Measurements from ENCODE around the gene CFAP221. TPM values are rescaled to one million over a fixed set of nuclear protein-coding genes. Genes with fewer than 3 reads are reported as not detected.

The CFAP221 gene
- total RNA-seq, 1 experiment from 2014 or later = 1.0 TPM

GRCh38 chr2:119645173-119645855 is 101.1 kb downstream of the CFAP221 start:
- DNase-seq (ENCODE audit: low spot score) = no peak

- DNase-seq (ENCODE audit: low spot score) = no peak
Observed at GRCh38 chr2:119646149-119646548, 101.9 kb downstream of the CFAP221 start.

DNA sequence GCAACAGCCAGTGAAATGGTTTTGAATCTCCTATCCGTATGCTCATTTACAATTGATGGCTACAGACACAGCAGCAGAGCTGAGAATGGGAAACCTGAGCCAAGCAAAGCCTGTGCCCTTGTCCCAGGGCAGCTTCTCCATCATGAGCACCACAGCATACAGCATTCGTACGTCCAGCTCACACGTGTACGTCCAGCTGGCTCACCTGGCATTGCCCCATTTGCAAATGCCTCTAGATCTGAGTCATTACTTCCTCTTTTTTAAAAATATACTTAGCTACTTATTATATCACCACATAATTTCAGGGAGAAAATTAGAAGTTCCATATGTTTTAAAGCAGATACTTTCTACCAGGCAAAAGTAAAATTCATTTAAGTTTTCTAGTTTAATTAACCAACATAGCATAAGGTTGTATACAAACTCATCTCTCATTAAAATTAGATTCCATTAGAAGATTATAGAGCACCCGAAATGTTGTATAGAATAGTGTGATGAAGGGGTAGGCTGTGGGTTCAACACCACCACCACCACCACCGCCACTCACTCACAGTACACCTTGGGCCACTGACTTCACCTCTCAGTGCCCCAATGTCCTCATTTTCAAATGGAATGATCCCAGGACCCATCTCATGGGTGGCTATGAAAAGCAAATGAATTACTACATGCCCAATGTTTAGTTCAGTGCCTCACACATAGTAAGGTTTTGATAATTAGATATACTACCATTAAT is 103.4 kb downstream of the CFAP221 start:
- no peak for DNase-seq (ENCODE audit: low spot score)

DNA sequence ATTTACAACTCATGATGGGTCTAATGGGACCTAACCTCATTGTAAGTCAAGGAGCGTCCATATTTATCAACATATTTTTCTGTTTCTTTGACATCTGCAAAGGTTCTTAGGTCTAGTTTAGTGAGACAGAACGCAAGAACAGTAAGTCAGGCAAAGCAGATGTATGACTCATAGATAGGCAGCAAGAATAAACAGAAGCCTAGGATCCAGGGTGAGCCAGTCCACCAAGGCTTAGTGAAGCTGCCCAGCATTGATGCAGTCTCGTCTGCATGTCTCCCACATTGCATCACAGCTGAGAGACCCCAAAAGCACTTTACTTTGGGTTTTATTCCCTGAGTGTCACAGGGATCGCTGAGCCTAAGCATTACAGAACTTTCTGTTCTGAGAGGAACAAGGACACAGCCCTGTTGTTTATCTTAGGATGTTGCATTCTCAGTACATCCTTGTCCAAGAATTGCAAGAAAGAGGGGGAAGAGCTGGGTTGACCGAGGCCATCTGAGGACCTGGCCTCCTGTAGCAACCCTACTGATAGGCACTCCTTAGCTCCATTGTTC is 105.2 kb downstream of the CFAP221 start:
- peak; percentile 29 for DNase-seq (ENCODE audit: low spot score)

GRCh38 chr2:119650206-119650605 is 106.0 kb downstream of the CFAP221 start:
- DNase-seq (ENCODE audit: low spot score) = no peak

DNA sequence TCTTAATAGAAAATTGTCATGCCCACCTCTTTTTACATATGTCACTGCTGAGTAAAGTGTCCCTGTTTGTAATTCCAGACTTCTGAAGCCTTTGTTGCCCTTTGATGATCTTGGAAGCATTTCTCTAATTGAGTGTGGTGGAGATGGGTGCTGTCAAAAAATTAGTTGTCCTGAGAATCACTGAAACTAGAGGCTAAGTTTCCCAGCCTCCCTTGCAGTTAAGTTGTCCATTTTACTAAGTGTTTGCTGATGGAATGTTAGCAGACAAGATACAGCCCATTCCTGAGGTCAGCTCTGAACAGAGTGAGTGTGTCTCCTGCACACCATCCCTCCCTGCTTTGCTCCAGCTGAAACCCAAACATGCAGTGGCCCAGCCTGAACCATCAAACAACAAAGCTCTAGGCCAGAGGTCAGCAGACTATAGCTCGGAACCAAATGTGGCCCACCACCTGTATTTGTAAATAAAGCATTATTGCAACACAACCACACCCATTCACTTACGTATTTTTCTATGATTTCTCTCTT is 106.7 kb downstream of the CFAP221 start:
- no peak for DNase-seq (ENCODE audit: low spot score)

DNA sequence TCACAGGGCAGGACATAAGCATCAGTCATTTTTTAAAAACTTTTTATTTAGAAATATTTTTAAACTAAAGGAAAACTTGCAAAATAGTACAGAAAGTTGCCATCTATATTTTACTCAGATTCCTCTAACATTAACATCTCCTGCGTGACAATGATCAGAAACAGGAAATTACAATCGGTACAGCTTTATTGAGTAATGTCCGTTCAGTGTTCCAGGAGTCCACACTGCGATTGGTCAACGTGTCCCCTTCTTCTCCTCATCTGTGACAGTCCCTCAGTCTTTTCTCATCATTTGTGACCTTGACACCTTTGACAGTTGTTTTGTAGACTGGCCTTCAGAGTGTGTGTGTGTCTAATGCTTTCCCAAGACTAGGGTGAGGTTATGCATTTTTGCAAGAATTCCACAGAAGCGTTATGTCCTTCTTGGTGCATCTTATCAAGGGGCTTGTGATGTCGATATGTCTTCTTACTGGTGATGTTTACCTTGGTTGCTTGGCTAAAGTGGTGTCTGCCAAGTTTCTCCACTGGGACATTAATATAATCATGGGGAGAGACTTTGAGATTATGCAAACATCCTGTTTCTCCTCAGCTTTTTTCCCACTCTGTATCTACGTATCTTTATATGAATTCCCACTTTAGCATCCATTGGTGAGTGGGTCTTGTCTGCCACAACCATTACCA is 113.4 kb downstream of the CFAP221 start:
- DNase-seq (ENCODE audit: low spot score) = no peak

GRCh38 chr2:119659601-119660342 is 115.5 kb downstream of the CFAP221 start:
- DNase-seq (ENCODE audit: low spot score) = no peak

DNA sequence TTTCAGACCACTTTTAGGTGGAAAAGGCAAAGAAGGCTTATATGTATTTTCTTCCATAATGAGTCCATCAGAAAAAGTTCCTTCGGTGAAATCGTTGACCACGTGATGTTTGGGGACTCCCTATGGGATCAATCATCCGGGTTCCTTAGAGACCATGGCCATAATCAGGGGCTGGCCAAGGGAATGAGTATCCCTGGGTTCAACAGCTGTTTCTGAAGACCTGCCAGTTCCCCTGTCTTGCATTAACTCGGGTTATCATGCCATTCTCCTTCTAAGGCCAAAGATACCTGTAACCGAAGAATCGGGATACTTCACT is 116.1 kb downstream of the CFAP221 start:
- DNase-seq (ENCODE audit: low spot score) = no peak

DNA sequence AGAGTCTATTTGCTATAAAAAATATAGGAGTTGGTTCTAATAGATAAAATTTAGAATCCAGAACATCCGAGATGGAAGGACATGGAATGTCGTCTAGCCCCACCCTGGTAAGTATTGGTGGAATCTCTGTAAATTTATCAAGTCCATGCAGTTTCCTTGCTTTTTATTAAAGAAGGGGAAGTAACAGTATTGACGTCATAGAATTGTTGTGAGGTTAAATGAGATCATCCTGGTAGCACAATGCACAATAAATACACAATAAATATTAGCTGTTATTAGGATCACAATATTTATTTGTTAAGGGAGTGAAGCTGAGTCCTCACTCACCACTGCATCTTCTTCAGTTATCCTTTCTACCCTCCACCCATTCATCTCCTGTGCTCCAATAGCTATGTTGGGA is 118.0 kb downstream of the CFAP221 start:
- DNase-seq (ENCODE audit: low spot score) = no peak

DNA sequence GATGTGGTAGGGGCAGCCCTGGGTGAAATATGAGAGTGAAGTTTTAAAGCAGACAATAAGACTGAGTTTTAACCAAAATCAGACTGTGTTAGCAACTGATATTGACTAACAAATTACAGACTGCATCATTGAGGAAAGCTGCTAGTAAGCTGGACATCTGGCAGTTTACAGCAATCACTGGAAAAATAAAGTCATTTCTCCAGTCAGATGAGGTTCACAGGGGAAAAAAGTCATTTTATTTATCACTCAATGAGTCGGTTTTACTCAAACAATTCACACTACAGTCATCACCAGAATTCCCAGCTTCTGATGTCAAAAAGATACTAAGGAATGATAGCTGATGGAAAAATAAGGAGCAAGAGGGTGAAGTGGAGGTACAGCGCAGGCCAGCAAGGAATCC is 124.3 kb downstream of the CFAP221 start:
- no peak for DNase-seq (ENCODE audit: low spot score)

- DNase-seq (ENCODE audit: low spot score) = no peak
Observed at GRCh38 chr2:119671016-119671415, 126.8 kb downstream of the CFAP221 start.

- DNase-seq (ENCODE audit: low spot score) = no peak
Observed at GRCh38 chr2:119671752-119672151, 127.5 kb downstream of the CFAP221 start.

GRCh38 chr2:119672161-119672862 is 128.1 kb downstream of the CFAP221 start:
- DNase-seq (ENCODE audit: low spot score) = no peak

DNA sequence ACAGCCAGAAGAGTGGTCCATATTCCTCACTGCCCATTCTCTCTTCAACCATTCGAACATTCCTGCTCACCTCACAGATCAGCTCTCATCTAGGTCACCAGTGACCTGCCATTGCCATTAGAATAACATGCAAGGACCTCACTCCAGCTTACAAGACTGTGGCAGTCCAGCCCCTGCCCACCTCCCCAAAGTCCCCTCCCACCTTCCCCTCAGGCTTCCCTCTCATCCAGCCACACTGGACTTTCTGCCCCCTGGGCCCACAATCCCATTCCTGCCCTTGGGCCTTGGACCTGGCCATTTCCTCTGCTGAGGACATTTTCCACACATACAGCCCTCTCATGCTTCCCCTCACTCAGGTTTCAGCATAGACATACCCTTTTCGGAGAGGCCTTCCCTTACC is 129.5 kb downstream of the CFAP221 start:
- no peak for DNase-seq (ENCODE audit: low spot score)

- DNase-seq (ENCODE audit: low spot score) = no peak
Observed at GRCh38 chr2:119674711-119675500, 130.7 kb downstream of the CFAP221 start.

- no peak for DNase-seq (ENCODE audit: low spot score)
Observed at GRCh38 chr2:119678021-119678656, 133.9 kb downstream of the CFAP221 start.

GRCh38 chr2:119679526-119679837 is 135.2 kb downstream of the CFAP221 start:
- no peak for DNase-seq (ENCODE audit: low spot score)

DNA sequence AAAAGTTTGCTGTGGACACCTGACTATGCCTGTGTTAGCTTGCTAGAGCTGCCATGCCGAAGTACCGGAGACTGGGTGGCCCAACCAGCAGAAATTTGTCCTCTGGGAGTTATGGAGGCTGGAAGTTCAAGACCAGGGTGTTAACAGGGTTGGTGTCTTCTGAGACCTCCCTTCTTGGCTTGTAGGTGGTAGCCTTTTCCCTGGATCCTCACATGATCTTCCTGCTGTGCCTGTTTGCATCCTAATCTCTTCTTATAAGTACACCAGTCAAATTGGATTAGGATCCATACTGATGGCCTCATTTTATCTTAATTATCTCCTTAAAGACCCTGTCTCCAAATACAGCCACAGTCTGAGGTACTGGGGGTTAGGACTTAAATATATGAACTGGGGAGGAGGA is 135.6 kb downstream of the CFAP221 start:
- no peak for DNase-seq (ENCODE audit: low spot score)
